Osteoblast (primary cell): ENCODE results near the gene BPHL. TPM values are rescaled to one million over a fixed set of nuclear protein-coding genes. Genes with fewer than 3 reads are reported as not detected.
"Not testable (repeated sequence)": the region's sequence is repeated elsewhere in the genome, so short reads cannot be mapped to it uniquely, and the experiment has no call there.

Source experiments
- DNase-seq: peaks from one replicate; pipeline ENCODE4 v3.0.0; 2011; ENCODE audit warnings: low spot score, mixed read lengths; ENCODE audit not compliant: insufficient read length; ENCODE audit errors: missing footprints
- H2AFZ ChIP-seq: 2 replicates; pipeline ENCODE4 v1.6.0; 2011; ENCODE audit warnings: mild to moderate bottlenecking, low read length
- H3K27ac ChIP-seq: 2 replicates; pipeline ENCODE4 v1.5.1; 2011; ENCODE audit warnings: mild to moderate bottlenecking, low read depth, low read length, moderate library complexity
- H3K27me3 ChIP-seq: 2 replicates; pipeline ENCODE4 v1.6.0; 2012; ENCODE audit warnings: mild to moderate bottlenecking, control low read depth, inconsistent platforms, low read length, moderate library complexity; ENCODE audit not compliant: insufficient read depth
- H3K36me3 ChIP-seq: 2 replicates; pipeline ENCODE4 v1.5.1; 2011; ENCODE audit warnings: mild to moderate bottlenecking, low read length, control low read depth, moderate library complexity; ENCODE audit not compliant: insufficient read depth
- H3K4me1 ChIP-seq: 2 replicates; pipeline ENCODE4 v1.5.1; 2011; ENCODE audit warnings: mild to moderate bottlenecking, low read length, control low read depth, moderate library complexity; ENCODE audit not compliant: insufficient read depth
- H3K4me2 ChIP-seq: 2 replicates; pipeline ENCODE4 v1.6.0; 2011; ENCODE audit warnings: mild to moderate bottlenecking, low read length; ENCODE audit not compliant: insufficient read depth
- H3K4me3 ChIP-seq: fragments of 200-600 bp; sonication (generic); 3 replicates; pipeline ENCODE4 v1.5.1; 2012; ENCODE audit warnings: mild to moderate bottlenecking, low read length, inconsistent platforms; ENCODE audit not compliant: insufficient read depth
- H3K79me2 ChIP-seq: 2 replicates; pipeline ENCODE4 v1.6.0; 2012; ENCODE audit warnings: mild to moderate bottlenecking, low read length, control low read depth, inconsistent platforms; ENCODE audit not compliant: insufficient read depth
- H3K9me3 ChIP-seq: 2 replicates; pipeline ENCODE4 v1.5.1; 2011; ENCODE audit warnings: low read depth, low read length, control low read depth
- H4K20me1 ChIP-seq: 2 replicates; pipeline ENCODE4 v1.6.0; 2012; ENCODE audit warnings: mild to moderate bottlenecking, low read length, control low read depth; ENCODE audit not compliant: insufficient read depth
- CTCF ChIP-seq: IDR thresholded peaks from 2 replicates; pipeline ENCODE4 v1.5.1; 2011; ENCODE audit warnings: mild to moderate bottlenecking, low read depth, low read length, moderate library complexity; ENCODE audit errors: extremely low read depth
- total RNA-seq: library from RNA; depleted of rRNA; stranded (reverse); fragments of >200 nt; gene quantifications from 2 replicates; pipeline ENCODE4 v1.2.3, GENCODE V29; 2012

BPHL gene
- total RNA-seq, 1 donor = 19.9 TPM

DNA sequence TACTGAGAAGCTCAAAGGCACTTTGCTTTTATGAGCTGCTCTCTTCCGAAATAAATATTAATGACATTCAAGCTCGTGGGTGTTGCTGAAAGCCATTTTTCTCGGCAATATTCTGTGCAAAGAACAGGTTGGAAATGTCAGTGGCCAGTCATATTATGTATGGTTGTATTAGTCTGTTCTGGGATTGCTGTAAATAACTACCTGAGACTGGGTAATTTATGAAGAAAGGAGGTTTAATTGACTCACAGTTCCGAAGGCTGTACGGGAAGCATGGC lies 76.8 kb downstream of the BPHL start:
- no peak for DNase-seq
- H3K36me3 ChIP-seq = no peaks in the 10 kb centered on the region
- H3K4me2 ChIP-seq = no peak overlapping the region
- no peak for TF ChIP-seq CTCF
- H4K20me1 ChIP-seq = no peaks in the 10 kb centered on the region
- no peak overlapping the region for H3K27ac ChIP-seq
- no peak overlapping the region for H3K4me3 ChIP-seq
- H3K27me3 ChIP-seq = peaks cover 3% of the 10 kb centered on the region
- peaks cover 1% of the 10 kb centered on the region for H3K9me3 ChIP-seq
- H2AFZ ChIP-seq = no peak overlapping the region
- no peaks in the 10 kb centered on the region for H3K4me1 ChIP-seq
- H3K79me2 ChIP-seq = no peaks in the 10 kb centered on the region

- Histone ChIP-seq H3K9me3 (no peaks in the 10 kb centered on the region), H3K27me3 (peaks cover 3% of the 10 kb centered on the region), H4K20me1 (no peaks in the 10 kb centered on the region), H3K79me2 (no peaks in the 10 kb centered on the region), H3K36me3 (no peaks in the 10 kb centered on the region), H3K4me3 (no peak overlapping the region), H3K4me2 (no peak overlapping the region), H3K4me1 (no peaks in the 10 kb centered on the region), H2AFZ (no peak overlapping the region), H3K27ac (no peak overlapping the region)
- TF ChIP-seq CTCF = no peak
- DNase-seq = no peak
Measured at GRCh38 chr6:3195695-3196497, 77.4 kb downstream of the BPHL start.

- H4K20me1 ChIP-seq = no peaks in the 10 kb centered on the region
- H3K4me2 ChIP-seq = no peak overlapping the region
- no peak for TF ChIP-seq CTCF
- no peaks in the 10 kb centered on the region for H3K4me1 ChIP-seq
- no peak overlapping the region for H2AFZ ChIP-seq
- H3K27ac ChIP-seq = no peak overlapping the region
- H3K4me3 ChIP-seq = no peak overlapping the region
- no peaks in the 10 kb centered on the region for H3K79me2 ChIP-seq
- DNase-seq = no peak
- peaks cover 3% of the 10 kb centered on the region for H3K27me3 ChIP-seq
- H3K36me3 ChIP-seq = no peaks in the 10 kb centered on the region
- no peaks in the 10 kb centered on the region for H3K9me3 ChIP-seq
Measured at GRCh38 chr6:3196770-3197169, 78.3 kb downstream of the BPHL start.

DNA sequence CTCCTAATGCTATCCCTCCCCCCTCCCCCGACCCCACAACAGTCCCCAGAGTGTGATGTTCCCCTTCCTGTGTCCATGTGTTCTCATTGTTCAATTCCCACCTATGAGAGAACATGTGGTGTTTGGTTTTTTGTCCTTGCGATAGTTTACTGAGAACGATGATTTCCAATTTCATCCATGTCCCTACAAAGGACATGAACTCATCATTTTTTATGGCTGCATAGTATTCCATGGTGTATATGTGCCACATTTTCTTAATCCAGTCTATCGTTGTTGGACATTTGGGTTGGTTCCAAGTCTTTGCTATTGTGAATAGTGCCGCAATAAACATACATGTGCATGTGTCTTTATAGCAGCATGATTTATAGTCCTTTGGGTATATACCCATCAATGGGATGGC lies 79.2 kb downstream of the BPHL start:
- not testable (repeated sequence) for DNase-seq, H4K20me1 ChIP-seq, H3K79me2 ChIP-seq, H2AFZ ChIP-seq, H3K9me3 ChIP-seq, H3K27me3 ChIP-seq, H3K4me1 ChIP-seq, H3K27ac ChIP-seq, H3K4me2 ChIP-seq, H3K36me3 ChIP-seq, H3K4me3 ChIP-seq
